Heart left ventricle (tissue), 13 donors: ENCODE results near the gene P2RX6.

ENCODE experiments used
- POLR2A ChIP-seq, 2 donors: fragments of 450-650 bp; IDR thresholded peaks; one replicate each; pipeline ENCODE4 v1.6.1; 2017; ENCODE audit warnings: antibody characterized with exemption in 2 of 2, mild to moderate bottlenecking in 2 of 2, moderate library complexity in 2 of 2
- TF ChIP-seq, protein P1 (sequence below), 12 donors: fragments of 200-600 bp; sonication (generic) in 4 of 12; IDR thresholded peaks; one replicate each; pipeline versions ENCODE4 v1.5.0 to v1.8.0; 2018 to 2022; ENCODE audit warnings: antibody characterized with exemption in 12 of 12, mild to moderate bottlenecking in 5 of 12
- donor health status: ischemic (EF 13 %, LVEDD 7.1; RV severe dilation, severe dysfunction).
- donor health status: DM: no; HTN: yes; CAD: no.
- donor health status: DM: no; HTN: no; CAD: no.
- donor health status: ischemic (EF 25% LVEDD 6.9; RV normal size, moderate dysfunction).
- donor health status: ischemic (EF 25% LVEDD 5.7; RV mildly dilated, moderate dysfunction).
- donor health status: ischemic (EF 35%, LVEDD 5.7; RV mildly dilated, moderate dysfunction).
- donor health status: nonischemic (EF 11% LVEDD 7.7; RV severe dilation, severe dysfunction).
- donor health status: DM: yes; HTN: yes; CAD: no.
- donor health status: PGD.
- donor health status: ischemic (EF 29% LVEDD 5.4; RV normal size, mild dysfunction).
- donor health status: nonischemic (EF 23%, LVEDD 6.1; RV moderate dilation, normal function).

- TF ChIP-seq, protein P1, sequence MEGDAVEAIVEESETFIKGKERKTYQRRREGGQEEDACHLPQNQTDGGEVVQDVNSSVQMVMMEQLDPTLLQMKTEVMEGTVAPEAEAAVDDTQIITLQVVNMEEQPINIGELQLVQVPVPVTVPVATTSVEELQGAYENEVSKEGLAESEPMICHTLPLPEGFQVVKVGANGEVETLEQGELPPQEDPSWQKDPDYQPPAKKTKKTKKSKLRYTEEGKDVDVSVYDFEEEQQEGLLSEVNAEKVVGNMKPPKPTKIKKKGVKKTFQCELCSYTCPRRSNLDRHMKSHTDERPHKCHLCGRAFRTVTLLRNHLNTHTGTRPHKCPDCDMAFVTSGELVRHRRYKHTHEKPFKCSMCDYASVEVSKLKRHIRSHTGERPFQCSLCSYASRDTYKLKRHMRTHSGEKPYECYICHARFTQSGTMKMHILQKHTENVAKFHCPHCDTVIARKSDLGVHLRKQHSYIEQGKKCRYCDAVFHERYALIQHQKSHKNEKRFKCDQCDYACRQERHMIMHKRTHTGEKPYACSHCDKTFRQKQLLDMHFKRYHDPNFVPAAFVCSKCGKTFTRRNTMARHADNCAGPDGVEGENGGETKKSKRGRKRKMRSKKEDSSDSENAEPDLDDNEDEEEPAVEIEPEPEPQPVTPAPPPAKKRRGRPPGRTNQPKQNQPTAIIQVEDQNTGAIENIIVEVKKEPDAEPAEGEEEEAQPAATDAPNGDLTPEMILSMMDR (IDR thresholded peaks at IDR 0.05): no peak
- no peak for TF ChIP-seq POLR2A (IDR thresholded peaks at IDR 0.05)
Measured at GRCh38 chr22:20975541-20976290, 39.2 kb upstream of the P2RX6 start.
